Stimulated activated CD4-positive, alpha-beta T cell treated with anti-CD3 and anti-CD28 coated beads, Interleukin-12 subunit alpha, Interleukin-12 subunit beta, amount 100 ng/mL, for 24 hours (primary cell): ENCODE results near the gene ANGEL2.
"Not testable (repeated sequence)": the region's sequence is repeated elsewhere in the genome, so short reads cannot be mapped to it uniquely, and the experiment has no call there.

ENCODE experiments used
- DNase-seq, 2 experiments: peaks; one replicate each; pipeline ENCODE4 v3.0.0-alpha.2; 2020; ENCODE audit warnings: low read depth in 2 of 2

ANGEL2 gene

DNA sequence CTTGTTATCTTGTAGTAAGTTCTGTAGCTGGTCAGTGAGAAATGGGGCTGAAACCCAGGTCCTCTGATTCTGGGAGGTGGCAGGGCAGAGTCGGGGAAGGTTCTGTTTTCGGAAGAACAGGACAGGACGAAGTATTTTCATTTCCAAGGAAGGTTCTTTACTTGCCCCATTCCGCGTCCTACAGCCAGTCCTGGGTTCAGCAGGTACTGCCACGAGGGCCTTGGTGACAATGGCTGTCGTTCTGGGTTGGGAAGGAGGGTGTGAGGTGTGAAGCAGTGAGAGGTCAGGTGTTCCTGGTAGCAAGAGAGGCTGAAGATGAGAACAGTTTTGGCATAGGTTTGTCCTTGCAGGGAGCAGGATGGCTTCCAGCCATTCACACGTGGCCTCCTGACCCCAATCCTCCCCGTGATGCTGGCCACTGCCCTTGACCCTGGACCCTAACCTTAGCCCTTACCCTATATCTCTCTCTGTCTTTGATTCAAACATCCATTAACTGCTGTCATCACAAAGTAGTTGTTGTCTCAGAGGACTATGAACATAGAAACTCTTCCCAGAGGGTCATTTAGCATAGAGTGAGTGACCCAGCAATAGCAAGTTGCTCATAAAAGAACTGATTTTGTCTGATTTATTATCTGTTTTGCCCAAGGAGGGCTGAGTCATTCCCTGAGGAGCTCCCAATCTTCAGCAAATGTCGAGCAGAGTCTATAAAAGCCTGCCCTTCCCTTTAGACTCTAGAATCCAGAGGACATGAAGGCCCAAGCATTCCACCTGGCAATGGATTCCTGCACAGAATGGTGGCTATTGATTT lies 40.4 kb downstream of the ANGEL2 start:
- DNase-seq: no peak

DNA sequence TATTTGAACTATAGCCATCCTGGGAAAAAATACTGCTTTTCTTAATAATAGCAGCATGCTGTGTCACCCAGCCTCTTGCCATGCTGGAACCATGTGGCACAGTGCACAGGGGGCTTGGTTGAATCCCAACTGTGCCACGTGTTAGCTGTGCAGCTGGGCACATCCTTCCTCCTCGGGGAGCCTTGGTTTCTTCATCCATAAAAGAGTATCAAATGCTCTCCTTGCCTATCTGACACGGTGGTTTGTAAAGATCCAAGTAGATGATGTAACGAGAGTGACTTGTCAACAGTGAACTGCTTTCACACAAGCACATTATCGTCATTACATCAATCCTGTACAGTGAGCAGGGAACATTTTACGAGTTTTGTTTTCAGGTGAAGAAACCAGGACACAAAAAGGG lies 41.0 kb downstream of the ANGEL2 start:
- DNase-seq: no peak

DNA sequence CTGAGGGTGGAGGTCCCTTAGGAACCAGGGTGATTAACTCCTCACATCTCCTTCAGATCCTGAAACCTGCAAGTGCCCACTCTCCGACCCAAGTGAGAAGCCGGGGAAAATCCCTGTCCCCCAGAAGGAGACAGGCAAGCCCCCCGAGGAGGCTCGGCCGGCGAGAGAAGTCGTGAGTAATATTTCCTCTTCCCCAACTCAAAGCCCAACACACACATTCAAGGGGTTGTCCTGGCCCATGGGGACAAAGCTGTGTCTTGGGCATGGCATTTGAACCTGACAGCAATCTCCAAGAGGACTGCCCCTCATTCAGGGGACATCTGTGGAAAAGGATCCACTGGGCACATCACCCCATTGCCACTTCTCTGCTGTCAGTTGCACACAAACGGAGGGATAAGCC lies 41.8 kb downstream of the ANGEL2 start:
- DNase-seq: no peak

GRCh38 chr1:212973426-212973825 lies 42.2 kb downstream of the ANGEL2 start:
- no peak for DNase-seq

DNA sequence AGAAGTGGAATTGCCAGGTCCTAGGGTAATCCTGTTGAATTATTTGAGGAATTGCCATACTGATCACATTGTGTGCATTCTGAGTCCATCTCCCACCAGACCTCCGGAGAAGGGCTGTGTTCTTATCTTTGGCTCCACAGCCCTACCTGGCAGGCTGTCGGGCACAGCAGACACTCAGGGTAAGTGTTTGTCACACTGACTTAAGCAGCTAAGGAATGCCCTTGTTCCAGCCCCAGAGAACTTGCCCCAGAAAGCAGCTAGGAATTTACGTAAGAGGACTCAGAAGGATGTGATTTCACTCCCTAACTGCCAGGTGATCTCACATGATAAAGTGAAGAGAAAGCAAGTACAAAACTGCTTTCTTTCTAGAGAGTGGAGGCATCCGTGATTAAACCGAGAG lies 44.4 kb downstream of the ANGEL2 start:
- DNase-seq: no peak

DNA sequence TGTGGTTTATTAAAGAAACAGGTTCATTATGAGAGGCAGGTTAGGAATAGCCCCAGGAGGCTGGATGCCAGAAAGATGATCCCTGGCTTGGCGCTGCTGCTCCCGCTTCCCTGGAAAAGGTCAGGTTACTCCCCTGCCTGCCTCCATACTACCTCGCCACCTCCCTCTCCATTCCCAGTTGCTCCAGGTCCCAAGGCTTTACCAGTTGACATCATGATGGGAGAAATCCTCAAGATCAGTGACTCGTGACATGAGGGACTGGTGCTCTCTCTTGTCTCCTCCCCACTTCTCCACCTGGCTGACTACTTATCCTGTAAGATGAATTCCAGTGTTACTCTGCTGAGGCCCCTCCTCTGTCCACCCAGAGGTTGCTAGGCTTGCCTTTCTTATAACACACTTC lies 45.6 kb downstream of the ANGEL2 start:
- DNase-seq: no peak

DNA sequence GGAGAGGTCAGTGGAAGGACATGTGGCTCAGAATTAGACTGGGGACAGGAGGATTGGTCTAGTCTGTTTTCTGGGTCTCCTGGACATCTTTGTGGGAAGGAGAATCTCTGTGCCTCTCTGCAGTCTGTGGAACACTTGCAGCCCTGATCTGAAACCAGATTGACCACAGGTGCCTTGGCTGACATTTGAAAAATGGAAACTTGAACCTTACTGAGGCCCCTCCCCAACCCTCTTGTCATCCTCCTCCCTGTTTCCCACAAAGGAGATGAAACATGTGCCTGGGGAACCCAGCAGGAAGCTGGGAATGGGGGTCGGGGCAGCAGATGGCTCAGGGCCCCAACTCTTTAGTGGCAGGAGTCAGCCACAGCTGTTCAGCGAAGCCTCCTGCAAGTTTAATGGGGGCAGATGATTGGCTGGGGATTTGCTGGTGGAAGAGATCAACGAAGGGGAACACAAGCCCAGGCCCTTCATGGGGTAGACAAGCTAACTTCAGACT lies 47.3 kb downstream of the ANGEL2 start:
- no peak for DNase-seq

- no peak for DNase-seq
These were observed 47.9 kb downstream of the ANGEL2 start for GRCh38 chr1:212967801-212968200.

DNA sequence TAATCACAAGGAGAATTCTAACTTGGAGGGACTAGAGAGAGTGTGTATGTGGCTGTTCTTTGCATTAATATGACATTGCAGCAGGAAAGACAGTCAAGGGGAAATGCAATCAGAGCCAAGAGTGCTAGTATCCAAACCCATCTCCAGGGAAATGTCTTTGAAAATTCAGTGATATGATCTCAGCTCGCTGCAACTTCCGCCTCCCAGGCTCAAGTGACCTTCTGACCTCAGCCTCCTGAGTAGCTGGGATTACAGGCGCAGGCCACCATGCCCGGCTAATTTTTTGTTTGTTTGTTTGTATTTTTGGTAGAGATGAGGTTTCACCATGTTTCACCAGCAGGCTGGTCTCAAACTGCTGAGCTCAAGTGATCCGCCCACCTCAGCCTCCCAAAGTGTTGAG lies 49.1 kb downstream of the ANGEL2 start:
- DNase-seq: no peak

DNA sequence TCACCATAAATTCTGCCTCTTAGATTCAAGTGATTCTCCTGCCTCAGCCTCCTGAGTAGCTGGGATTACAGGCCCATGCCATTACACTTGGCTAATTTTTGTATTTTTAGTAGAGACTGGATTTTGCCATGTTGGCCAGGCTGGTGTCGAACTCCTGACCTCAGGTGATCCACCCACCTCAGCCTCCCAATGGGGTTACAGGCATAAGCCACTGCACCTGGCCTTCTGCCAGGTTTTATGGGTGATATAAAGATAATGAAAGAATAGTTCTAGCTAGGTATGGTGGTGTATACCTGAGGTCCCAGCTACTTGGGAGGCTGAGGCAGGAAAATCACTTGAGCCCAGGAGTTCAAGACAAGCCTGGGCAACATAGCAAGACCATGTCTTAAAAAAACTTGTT lies 50.7 kb downstream of the ANGEL2 start:
- DNase-seq: not testable (repeated sequence)

DNA sequence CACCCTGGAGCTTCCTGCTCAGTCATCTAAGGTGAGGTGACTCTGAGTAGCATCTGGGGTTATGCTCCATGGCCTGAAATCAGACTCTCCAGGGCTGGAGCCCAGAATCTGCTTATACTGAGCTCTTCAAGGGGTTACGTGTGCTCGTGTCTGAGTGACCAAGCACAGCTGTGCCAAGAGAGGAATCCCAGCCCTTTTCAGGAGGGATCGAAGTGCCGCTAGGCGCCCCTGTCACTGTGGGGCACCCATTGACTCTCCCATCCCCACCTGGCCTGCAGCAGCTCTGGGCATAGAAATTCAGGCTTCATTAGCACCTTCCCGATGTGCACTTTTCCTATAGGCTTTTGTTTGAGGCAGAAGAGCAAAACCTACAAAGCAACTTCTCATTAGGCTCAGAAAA lies 51.6 kb downstream of the ANGEL2 start:
- no peak for DNase-seq

GRCh38 chr1:212962509-212962908 lies 53.2 kb downstream of the ANGEL2 start:
- DNase-seq: no peak

DNA sequence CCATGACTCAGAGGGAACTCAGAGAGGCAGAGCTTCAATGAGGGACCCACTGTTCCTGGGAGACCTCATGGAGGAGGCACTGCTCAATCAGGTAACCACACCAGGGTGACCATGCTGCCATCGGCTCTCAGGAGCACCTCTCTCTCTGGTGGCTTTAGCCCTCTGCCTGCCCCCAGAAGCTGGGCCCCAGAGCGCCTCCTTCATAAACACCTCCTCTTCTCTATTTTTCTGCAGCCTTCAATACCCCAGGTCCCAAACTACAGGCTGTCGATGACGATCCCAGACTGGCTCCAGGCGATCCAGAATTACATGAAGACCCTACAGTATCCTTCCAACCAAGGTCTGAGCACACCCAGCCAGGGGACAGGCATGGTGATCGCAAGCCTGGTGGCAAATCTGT lies 54.7 kb downstream of the ANGEL2 start:
- DNase-seq: no peak

GRCh38 chr1:212959266-212960220 lies 56.1 kb downstream of the ANGEL2 start:
- DNase-seq: no peak

DNA sequence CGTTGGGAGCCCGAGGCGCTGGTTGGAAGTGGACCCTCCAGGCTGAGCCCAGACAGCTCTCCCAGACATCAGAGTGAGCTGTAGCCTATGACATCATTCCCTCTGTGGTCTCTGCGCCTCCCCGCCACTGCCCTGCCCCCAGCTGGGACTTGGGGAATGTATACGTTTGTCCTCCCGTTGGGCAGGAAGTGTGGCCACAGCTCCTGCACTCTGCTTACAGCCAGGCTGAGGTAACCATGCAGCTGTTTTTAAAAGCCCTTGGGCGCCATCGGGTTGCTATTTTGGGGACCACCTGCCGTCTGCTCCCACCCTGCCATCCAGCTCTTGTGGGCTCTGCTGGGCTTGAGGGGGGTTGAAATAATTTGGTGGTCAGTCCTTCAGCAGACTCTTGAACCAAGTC lies 57.5 kb downstream of the ANGEL2 start:
- DNase-seq: no peak

DNA sequence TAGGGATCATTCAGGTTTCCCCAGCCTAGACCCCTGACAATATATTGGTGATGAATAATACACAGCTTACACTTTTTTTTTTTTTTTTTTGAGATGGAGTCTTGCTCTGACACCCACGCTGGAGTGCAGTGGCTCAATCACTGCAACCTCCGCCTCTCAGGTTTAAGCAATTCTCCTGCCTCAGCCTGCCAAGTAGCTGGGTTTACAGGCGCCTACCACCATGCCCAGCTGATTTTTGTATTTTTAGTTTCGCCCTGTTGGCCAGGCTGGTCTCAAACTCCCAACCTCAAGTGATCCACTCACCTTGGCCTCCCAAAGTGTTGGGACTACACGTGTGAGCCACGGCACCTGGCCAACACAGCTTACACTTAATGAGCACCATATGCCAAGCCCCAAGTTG lies 58.1 kb downstream of the ANGEL2 start:
- DNase-seq: no peak

DNA sequence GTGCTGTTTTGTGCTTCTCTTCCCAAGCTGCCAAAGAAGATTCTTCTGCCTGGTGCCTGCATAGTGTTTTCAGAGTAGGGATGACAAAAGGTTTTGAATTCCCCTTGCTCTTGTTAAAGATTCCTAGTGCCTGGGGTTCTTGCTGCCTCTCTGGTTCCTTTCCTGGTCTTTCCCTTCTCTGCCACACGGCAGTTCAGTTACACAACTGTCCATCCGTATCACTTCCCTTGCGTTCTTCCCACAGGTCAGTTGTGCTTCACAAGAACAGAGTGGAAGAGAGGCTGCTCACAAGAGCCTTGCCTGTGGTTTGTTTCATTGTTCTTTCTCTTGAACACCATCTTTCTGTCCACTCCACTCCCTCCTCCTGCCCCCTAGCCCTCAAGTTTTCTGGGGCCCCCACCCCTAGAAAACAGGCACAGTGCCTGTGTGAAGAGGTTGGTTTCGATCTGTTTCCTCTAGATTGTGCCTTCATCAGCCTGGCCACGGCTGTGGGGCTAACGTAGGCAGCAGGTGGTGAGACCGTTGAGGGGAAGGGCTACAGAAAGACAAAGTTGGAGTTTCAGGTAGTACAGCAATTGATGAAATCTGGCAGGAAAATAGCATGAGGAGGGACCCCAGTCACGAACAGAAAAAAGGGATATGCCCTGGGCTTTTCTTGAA lies 59.6 kb downstream of the ANGEL2 start:
- DNase-seq: no peak

DNA sequence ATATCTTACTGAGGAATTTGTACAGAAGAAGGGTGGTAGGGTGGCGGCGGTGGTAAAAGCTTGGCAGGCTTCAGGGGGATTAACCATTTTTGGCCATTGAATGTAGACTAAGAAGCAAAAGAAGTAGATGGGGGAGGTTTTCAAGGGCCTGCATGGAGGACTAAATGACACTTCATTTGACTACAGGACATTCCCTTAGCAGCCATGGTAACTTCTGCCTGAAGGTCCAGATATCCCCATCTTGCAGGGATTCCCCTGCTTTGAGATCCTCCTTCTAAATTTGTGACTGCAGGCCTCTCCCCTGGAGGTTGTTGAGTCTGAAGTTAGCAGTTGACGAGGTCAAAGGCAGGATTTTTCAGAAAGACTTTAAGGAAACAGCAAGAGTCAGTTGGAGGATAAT lies 60.6 kb downstream of the ANGEL2 start:
- DNase-seq: no peak

DNA sequence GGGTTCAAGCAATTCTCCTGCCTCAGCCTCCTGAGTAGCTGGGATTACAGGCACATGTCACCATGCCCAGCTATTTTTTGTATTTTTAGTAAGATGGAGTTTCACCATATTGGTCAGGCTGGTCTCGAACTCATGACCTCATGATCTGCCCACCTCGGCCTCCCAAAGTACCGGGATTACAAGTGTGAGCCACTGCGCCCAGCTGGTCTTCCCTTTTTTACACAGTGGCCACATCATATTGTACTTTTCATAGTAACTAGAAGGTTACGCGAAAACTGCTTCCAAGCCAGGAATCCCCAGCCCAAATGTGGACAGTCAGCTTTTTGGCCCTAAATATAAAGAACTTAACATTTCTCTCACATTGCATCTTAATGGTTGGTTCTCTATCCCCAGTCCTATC lies 61.2 kb downstream of the ANGEL2 start:
- DNase-seq: no peak

DNA sequence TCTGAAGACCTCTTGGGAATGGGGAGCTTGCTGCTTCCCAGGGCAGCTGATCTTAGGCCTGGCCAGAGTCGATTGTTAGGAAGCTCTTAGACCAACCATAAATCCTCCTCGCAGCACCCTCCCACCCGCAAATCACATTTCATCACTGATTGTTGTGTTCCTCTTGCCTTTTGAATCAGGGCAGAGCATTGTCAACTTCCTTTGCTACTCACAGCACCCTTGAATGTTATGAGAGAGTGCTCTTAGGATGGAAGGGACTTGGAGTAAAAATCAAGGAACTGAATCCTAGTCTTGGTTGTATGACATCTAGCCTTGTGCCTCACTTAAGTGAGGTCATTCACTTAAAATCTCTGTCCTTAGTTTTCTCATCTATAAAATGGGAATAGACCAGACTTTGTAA lies 62.3 kb downstream of the ANGEL2 start:
- DNase-seq: no peak

GRCh38 chr1:212952641-212952976 lies 63.1 kb downstream of the ANGEL2 start:
- no peak for DNase-seq

GRCh38 chr1:212951947-212952640 lies 63.6 kb downstream of the ANGEL2 start:
- no peak for DNase-seq
